ENCODE data around the gene LSM10. TPM values are rescaled to one million over a fixed set of nuclear protein-coding genes. Genes with fewer than 3 reads are reported as not detected.

Gene LSM10
- total and polyA plus RNA-seq, 2 of the 4 experiments (the other 2 are of a cell fraction): 11.7 to 78.9 TPM

GRCh38 chr1:36390411-36390810, 7.3 kb downstream of the LSM10 start:
- TF ChIP-seq MXI1 (IDR thresholded peaks at IDR 0.05; ENCODE audit: borderline replicate concordance, low read depth, low read length): no peak
- no peak for TF ChIP-seq CEBPB (IDR thresholded peaks at IDR 0.05; ENCODE audit: low read depth, low read length)
- no peak for TF ChIP-seq SMC3 (IDR thresholded peaks at IDR 0.05; ENCODE audit: low read depth, low read length)
- TF ChIP-seq USF2 (IDR thresholded peaks at IDR 0.05; ENCODE audit: low read depth, low read length): no peak
- TF ChIP-seq RCOR1 (IDR thresholded peaks at IDR 0.05; ENCODE audit: insufficient replicate concordance, low read length): no peak
- no peak for TF ChIP-seq CHD1 (IDR thresholded peaks at IDR 0.05; ENCODE audit: low read depth, low read length)
- Histone ChIP-seq H3K79me1 (ENCODE audit: low read depth in 1 of 2, low read length in 2 of 2) (peaks cover 9 to 50% of the 10 kb centered on the region in 2 experiments), H3K9ac (ENCODE audit: low read depth, low read length) (no peak overlapping the region), H2BK20ac (ENCODE audit: low read depth, low read length) (no peak overlapping the region), H2AK9ac (replicated peaks; ENCODE audit: low read depth, low read length, poor library complexity) (no peak overlapping the region), H3K27ac (ENCODE audit: insufficient read depth, low read length) (no peak overlapping the region), H2BK120ac (ENCODE audit: low read depth, low read length) (no peak overlapping the region), H3K14ac (replicated peaks; ENCODE audit: low read depth, low read length) (no peak overlapping the region), H2AK5ac (ENCODE audit: low read depth, low read length) (no peak overlapping the region), H4K20me1 (ENCODE audit: insufficient read depth, low read length) (peaks cover 5% of the 10 kb centered on the region; the same call in 1 of the 2 replicates), H3K9me3 (ENCODE audit: control insufficient read depth, insufficient read depth, low read length) (no peaks in the 10 kb centered on the region), H3K36me3 (ENCODE audit: control insufficient read depth, insufficient read depth, low read length) (peaks cover 23% of the 10 kb centered on the region), H4K91ac (ENCODE audit: insufficient read depth, low read depth, low read length) (no peak overlapping the region), H3K4me3 (ENCODE audit: insufficient read depth, low read depth, low read length) (no peak overlapping the region), H3K9me1 (ENCODE audit: insufficient read depth, low read length) (peaks cover 22% of the 10 kb centered on the region), H2BK5ac (ENCODE audit: low read depth, low read length, poor library complexity, severe bottlenecking) (no peak overlapping the region), H2BK15ac (ENCODE audit: low read depth, low read length) (no peak overlapping the region), H3K4ac (ENCODE audit: low read depth, low read length) (no peak overlapping the region), H3K23ac (ENCODE audit: low read depth, low read length) (no peak overlapping the region), H3K4me2 (ENCODE audit: low read depth, low read length) (no peak overlapping the region), H3K4me1 (ENCODE audit: control insufficient read depth, insufficient read depth, low read length) (peaks cover 16% of the 10 kb centered on the region), H3K18ac (ENCODE audit: low read depth, low read length) (no peak overlapping the region), H4K5ac (ENCODE audit: low read depth, low read length) (no peak overlapping the region), H2AFZ (replicated peaks; ENCODE audit: low read length, poor library complexity) (no peak overlapping the region), H4K8ac (ENCODE audit: low read depth in 2 of 2, low read length in 2 of 2) (no peak overlapping the region), H3K27me3 (ENCODE audit: control insufficient read depth, insufficient read depth, low read length) (no peaks in the 10 kb centered on the region), H3K56ac (ENCODE audit: extremely low read depth, insufficient read depth, low read length) (no peak overlapping the region)
- no peak for ATAC-seq (ENCODE audit: low read depth)
- ChIA-PET POLR2A (ENCODE audit: unreplicated experiment) (no interaction called here), CTCF (no interaction called here)
- dilution Hi-C loops (cut with HindIII; ENCODE audit: low sequenced_read_pairs, unreplicated experiment): no loop called here
- no TSS peak for BruUV-seq (replicated peaks)
- intact Hi-C loops (cut with micrococcal nuclease): no loop called here
- in situ Hi-C loops (cut with MboI; ENCODE audit: low sequenced_read_pairs): no loop called here
- WGBS, 2 experiments (ENCODE audit: extremely low coverage in 2 of 2, insufficient read length in 1 of 2): 90% methylated on average over 2 of the region's 2 CpGs; no CpG with 5 or more reads in 1 of the 2 experiments
- DNase-seq: no peak
